ENCODE data around the gene DGKD. TPM values are rescaled to one million over a fixed set of nuclear protein-coding genes. Genes with fewer than 3 reads are reported as not detected.

Gene DGKD
- total RNA-seq, 1 experiment from 2014 or later, result 52.0 TPM

- Histone ChIP-seq H4K20me1 (ENCODE audit: insufficient read depth) (no peaks in the 10 kb centered on the region), H3K79me2 (ENCODE audit: insufficient read depth, low read length) (no peaks in the 10 kb centered on the region), H3K4me2 (ENCODE audit: low read length) (no peak overlapping the region), H3K4me1 (ENCODE audit: control insufficient read depth in 1 of 2, insufficient read depth in 2 of 2, low read length in 2 of 2) (peaks cover 0 to under 1% of the 10 kb centered on the region in 2 experiments; a peak in 2 of 4 replicates), H3K36me3 (ENCODE audit: control insufficient read depth in 1 of 2, insufficient read depth in 2 of 2, low read length in 2 of 2) (peaks cover 5% of the 10 kb centered on the region in 2 experiments; a peak in 2 of 4 replicates), H3K9me3 (ENCODE audit: control insufficient read depth in 1 of 2, insufficient read depth in 1 of 2, low read depth in 1 of 2, low read length in 2 of 2) (no peaks in the 10 kb centered on the region), H3K4me3 (replicated peaks in 1 of 2; ENCODE audit: low read depth in 1 of 2, low read length in 2 of 2) (no peak overlapping the region), H2AFZ (ENCODE audit: low read depth, low read length, poor library complexity, severe bottlenecking) (no peak overlapping the region), H3K27me3 (ENCODE audit: insufficient read depth, low read length) (no peaks in the 10 kb centered on the region), H3K27ac (ENCODE audit: low read depth, low read length) (no peak overlapping the region), H3K9ac (ENCODE audit: low read length) (no peak overlapping the region), H3K9me2 (ENCODE audit: insufficient read depth) (no peaks in the 10 kb centered on the region)
- ATAC-seq (no peak), DNase-seq (ENCODE audit: low read depth, low spot score) (no peak)
- CTCF ChIA-PET, result no interaction called here
- BruUV-seq (replicated peaks), result no TSS peak
- intact Hi-C loops (cut with micrococcal nuclease), result loop anchor here (10.0 kb wide), 1 partner anchor 353 kb away; no protein-coding TSS in a partner anchor
- POLR2A ChIA-PET, result no interaction called here
- TF ChIP-seq, protein P1, sequence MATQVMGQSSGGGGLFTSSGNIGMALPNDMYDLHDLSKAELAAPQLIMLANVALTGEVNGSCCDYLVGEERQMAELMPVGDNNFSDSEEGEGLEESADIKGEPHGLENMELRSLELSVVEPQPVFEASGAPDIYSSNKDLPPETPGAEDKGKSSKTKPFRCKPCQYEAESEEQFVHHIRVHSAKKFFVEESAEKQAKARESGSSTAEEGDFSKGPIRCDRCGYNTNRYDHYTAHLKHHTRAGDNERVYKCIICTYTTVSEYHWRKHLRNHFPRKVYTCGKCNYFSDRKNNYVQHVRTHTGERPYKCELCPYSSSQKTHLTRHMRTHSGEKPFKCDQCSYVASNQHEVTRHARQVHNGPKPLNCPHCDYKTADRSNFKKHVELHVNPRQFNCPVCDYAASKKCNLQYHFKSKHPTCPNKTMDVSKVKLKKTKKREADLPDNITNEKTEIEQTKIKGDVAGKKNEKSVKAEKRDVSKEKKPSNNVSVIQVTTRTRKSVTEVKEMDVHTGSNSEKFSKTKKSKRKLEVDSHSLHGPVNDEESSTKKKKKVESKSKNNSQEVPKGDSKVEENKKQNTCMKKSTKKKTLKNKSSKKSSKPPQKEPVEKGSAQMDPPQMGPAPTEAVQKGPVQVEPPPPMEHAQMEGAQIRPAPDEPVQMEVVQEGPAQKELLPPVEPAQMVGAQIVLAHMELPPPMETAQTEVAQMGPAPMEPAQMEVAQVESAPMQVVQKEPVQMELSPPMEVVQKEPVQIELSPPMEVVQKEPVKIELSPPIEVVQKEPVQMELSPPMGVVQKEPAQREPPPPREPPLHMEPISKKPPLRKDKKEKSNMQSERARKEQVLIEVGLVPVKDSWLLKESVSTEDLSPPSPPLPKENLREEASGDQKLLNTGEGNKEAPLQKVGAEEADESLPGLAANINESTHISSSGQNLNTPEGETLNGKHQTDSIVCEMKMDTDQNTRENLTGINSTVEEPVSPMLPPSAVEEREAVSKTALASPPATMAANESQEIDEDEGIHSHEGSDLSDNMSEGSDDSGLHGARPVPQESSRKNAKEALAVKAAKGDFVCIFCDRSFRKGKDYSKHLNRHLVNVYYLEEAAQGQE (IDR thresholded peaks at IDR 0.05; ENCODE audit: low read depth), result no peak
- no peak for TF ChIP-seq POLR2A (IDR thresholded peaks at IDR 0.05; ENCODE audit: borderline replicate concordance, extremely low read depth, insufficient read depth, insufficient read length)
- TF ChIP-seq TCF7L2 (IDR thresholded peaks at IDR 0.05; ENCODE audit: borderline replicate concordance, extremely low read depth, insufficient read depth, insufficient read length), result no peak
- TF ChIP-seq CEBPB (IDR thresholded peaks at IDR 0.05; ENCODE audit: low read depth), result no peak
- no peak for TF ChIP-seq YY1 (IDR thresholded peaks at IDR 0.05; ENCODE audit: extremely low read depth, insufficient replicate concordance, low read depth, low read length)
- no peak for TF ChIP-seq RAD21 (IDR thresholded peaks at IDR 0.05; ENCODE audit: low read depth)
- TF ChIP-seq EGR1 (IDR thresholded peaks at IDR 0.05; ENCODE audit: low read depth), result no peak
- TF ChIP-seq, protein P2, sequence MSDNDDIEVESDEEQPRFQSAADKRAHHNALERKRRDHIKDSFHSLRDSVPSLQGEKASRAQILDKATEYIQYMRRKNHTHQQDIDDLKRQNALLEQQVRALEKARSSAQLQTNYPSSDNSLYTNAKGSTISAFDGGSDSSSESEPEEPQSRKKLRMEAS (IDR thresholded peaks at IDR 0.05), result no peak
- TF ChIP-seq ZBTB33 (IDR thresholded peaks at IDR 0.05; ENCODE audit: extremely low read depth, insufficient replicate concordance, low read length), result no peak
- no peak for TF ChIP-seq ELF1 (IDR thresholded peaks at IDR 0.05; ENCODE audit: borderline replicate concordance, low read depth)
- TF ChIP-seq POLR2AphosphoS5 (IDR thresholded peaks at IDR 0.05; ENCODE audit: low read depth, low read length), result no peak
- RAD21 ChIA-PET (ENCODE audit: low non-redundant PET in 1 of 2, low total read pairs in 2 of 2, uncharacterized antibody in 2 of 2, unreplicated experiment in 2 of 2), result no interaction called here
Measured at GRCh38 chr2:233481368-233482142, 127.3 kb downstream of the DGKD start.
